Brain pericyte (primary cell): ENCODE measurements around the gene CAV3.

ENCODE experiments used
- DNase-seq: peaks from one replicate; pipeline ENCODE4 v3.0.0-alpha.2; 2012; ENCODE audit warnings: low read depth, low spot score

The CAV3 gene

GRCh38 chr3:8794247-8794646 lies 60.6 kb downstream of the CAV3 start:
- no peak for DNase-seq
